DMS79 treated with DMSO at 0.1 percent for 48 hours (cell line): Measurements from ENCODE around the gene PLS1.
"Not testable (repeated sequence)": the region's sequence is repeated elsewhere in the genome, so short reads cannot be mapped to it uniquely, and the experiment has no call there.

Experiments
- DNase-seq: peaks from one replicate; lab custom pipeline; 2025; lab: John Stamatoyannopoulos, UW

The PLS1 gene

GRCh38 chr3:142705198-142705597 lies 109.0 kb downstream of the PLS1 start:
- peak; percentile 45 for DNase-seq

DNA sequence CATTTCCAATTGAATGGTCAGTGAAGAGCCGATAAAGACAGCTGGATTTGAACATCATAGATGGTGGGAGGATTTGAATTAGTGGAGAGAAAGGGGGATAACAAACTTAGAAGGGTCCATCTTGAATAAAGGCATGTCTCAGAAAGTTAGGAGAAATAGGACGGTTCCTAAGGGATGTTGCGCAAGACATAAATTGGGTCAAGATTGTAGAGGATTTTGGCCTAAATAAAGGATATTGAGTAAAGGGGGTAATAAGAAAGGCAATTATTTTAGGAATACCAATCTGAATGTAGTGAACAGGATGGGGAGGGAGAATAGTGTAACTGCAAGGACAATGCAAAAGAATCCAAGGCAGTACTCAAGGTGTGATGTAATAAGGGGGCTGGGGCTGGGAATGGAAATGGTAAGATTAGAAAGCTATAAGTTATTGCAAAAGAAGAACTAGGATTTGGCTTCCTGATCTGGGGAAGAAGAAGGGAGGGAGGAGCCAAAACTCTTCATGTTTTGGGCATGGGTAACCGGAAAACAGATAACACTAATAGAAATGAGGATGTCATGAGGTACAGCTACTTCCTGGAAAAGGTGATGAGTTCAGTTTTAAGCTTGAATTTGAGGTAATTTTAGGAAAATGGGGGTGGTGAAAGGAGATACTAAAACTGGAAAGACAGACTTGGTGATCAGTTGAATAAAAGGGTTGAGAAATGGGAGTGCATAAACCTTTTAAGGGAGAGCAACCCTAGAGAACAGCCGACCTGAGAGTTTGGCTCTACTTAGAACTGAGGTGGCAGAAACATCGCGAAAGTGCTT lies 110.3 kb downstream of the PLS1 start:
- DNase-seq, result no peak

DNA sequence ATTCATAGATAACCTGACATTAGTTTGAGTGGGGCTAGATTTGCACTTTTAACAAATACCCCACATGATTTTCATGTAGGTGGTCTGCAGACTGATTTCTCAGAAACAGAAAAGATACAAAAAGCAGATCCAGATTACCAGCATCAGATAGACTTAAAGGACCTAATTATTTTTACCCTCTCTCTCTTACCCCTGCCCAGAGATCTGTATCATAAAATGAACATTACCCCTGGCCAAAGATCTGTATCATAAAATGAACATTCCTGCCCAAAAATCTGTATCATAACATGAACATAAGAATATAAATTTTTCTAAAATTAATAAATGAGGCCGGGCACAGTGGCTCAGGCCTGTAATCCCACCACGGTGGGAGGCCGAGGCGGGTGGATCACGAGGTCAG lies 113.0 kb downstream of the PLS1 start:
- DNase-seq, result no peak

- DNase-seq, result not testable (repeated sequence)
Observed at GRCh38 chr3:142714882-142715281, 118.7 kb downstream of the PLS1 start.

GRCh38 chr3:142716102-142716501 lies 119.9 kb downstream of the PLS1 start:
- no peak for DNase-seq

DNA sequence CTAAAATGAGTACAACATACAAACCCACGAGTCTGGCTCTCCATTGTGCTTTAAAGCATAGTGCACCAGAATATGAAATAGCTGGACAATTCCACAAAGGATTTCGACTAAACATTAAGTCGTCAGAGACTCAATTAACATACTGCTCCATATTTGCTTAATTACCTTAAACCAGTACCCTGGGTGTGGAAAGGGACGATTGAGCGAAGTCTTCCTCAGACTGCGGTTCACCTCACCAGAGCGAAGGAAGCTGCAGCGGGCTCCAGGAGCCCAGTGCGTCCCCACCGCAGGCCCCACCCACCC lies 127.4 kb downstream of the PLS1 start:
- DNase-seq, result no peak

GRCh38 chr3:142723968-142724681 lies 127.9 kb downstream of the PLS1 start, which contains the start of gene TRPC1:
Gene TRPC1, plus strand, starts transcription at chr3:142724034. Its CDS starts 526 bp downstream, at chr3:142724560.
- peak; percentile 76 for DNase-seq

DNA sequence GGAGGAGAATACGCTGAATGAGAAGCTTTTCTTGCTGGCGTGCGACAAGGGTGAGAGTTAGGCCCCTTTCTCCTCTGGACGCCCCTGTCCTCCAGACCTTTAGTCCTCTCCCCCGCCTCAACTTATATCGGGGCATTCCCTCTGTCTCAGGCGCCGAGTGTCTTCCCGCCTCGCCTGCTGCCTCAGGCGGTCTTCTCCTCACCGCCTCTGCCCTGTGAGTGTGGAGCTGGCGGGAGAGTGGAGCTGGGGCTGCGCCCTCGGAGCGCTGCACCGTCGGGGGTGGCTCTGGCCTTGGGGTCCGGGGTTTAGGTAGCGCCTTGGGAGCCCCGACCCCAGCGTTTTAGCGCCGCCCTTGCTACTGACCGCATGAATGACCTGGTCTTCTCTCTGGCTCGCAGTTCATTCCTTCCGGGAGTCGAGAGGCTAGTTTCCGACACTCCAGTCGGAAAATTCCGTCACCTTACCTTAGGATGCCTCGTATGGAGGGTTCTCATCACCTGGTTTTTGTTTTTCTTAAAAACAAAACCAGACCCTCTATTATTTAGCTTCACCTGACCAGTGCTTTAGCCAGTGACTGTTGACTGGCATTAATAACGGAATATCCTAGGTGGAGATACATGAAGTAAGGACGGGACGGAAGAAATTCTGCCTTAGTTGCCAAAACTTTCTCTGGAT lies 128.6 kb downstream of the PLS1 start:
- DNase-seq, result peak; percentile 53

GRCh38 chr3:142725357-142725739 lies 129.2 kb downstream of the PLS1 start:
- DNase-seq, result no peak

DNA sequence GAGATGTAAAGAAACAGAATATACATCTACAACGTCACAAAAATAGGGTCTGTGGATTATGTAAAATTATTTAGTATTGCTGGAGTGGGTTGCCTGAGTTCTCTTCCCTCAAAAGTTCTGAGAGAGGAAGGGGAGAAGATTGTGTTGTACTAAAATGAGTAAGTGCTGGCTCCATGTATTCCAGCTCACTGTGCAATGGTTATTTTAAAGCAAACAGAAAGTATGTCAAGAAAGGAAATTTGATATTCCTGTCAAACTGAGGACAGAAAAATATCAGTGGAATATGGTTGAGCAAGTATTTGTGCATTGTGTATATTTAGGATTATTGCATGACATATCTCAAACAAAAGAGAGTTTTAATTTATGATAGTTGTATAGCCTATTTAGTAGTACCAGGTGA lies 129.8 kb downstream of the PLS1 start:
- no peak for DNase-seq

DNA sequence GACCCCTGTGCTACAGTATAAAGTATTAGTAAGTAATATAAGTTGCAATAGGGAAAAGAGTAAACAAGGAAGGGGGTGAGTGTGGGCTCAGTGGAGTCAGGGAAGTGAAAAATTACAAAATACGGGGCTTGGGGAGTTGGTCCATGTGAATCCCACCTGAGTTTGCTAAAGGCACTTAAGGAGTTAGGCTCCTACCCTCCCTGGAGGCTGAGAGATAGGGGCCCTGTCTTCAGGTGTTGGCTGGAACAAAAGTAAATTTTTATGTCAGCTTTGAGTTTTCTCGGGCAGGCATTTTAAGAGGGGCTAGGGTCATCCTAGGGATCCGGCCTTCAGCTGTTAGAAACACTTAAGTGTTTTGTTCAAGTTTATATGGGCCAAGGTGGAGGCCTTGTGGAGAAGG lies 135.9 kb downstream of the PLS1 start:
- DNase-seq, result no peak

- DNase-seq, result no peak
Observed at GRCh38 chr3:142734834-142735233, 138.6 kb downstream of the PLS1 start.

DNA sequence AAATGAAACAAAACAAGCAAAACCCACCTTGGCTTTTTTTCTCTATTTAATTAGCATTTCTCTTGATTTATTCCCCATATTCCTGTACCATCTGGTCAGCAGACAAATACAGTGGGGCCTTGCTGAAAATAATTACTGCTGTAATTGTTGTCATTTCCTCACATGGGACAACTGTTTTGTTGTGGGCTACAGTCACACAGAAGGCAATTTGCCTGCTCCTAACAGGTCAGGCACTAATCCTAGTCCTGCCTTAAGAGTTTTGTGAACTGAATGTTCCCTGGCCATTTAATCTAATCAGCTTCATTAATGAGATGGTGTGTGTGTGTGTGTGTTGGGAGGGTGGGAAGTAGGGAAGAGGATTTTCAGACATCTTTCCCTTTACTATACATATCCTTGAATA lies 139.3 kb downstream of the PLS1 start:
- DNase-seq, result no peak

- no peak for DNase-seq
Observed at GRCh38 chr3:142738396-142738795, 142.2 kb downstream of the PLS1 start.

- DNase-seq, result no peak
Observed at GRCh38 chr3:142746646-142747045, 150.5 kb downstream of the PLS1 start.

DNA sequence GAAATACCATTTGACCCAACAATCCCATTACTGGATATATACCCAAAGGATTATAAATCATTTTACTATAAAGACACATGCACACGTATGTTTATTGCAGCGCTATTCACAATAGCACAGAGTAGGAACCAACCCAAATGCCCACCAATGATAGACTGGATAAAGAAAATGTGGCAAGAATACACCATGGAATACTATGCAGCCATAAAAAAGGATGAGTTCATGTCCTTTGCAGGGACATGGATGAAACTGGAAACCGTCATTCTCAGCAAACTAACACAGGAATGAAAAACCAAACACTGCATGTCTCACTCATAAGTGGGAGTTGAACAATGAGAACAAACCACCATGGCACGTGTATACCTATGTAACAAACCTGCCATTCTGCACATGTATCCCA lies 154.3 kb downstream of the PLS1 start:
- not testable (repeated sequence) for DNase-seq

- DNase-seq, result not testable (repeated sequence)
Observed at GRCh38 chr3:142752605-142753004, 156.4 kb downstream of the PLS1 start.

DNA sequence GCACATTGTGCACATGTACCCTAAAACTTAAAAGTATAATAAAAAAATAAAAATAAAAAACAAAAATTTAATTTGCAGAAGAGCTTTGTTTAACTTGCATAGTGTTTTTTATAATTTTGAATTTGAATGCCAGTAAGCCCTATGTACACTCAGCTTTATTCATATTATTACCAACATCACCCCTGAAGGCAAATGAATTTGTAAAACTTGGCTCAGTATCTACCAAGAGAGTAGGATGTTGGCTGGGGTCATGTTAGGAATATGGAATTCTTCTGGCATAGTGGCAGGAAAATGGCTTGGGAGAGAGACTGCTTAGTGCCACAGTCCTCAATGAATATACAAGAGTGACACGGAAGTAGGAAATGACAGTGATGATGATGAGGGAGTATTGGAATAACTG lies 158.3 kb downstream of the PLS1 start:
- no peak for DNase-seq
